Peyer's patch (tissue), 4 donors: ENCODE measurements around the gene PFN1.

Experiments
- CTCF ChIP-seq, 6 experiments: fragments of 450-650 bp in 4 of 6; fragments of 200-600 bp in 2 of 6; sonication (generic) in 1 of 6; IDR thresholded peaks; one replicate each; pipeline ENCODE4 v1.5.1; 2017 to 2019; ENCODE audit warnings: antibody characterized with exemption in 6 of 6, mild to moderate bottlenecking in 3 of 6, moderate library complexity in 1 of 6
- POLR2A ChIP-seq, 2 donors: fragments of 450-650 bp; IDR thresholded peaks; one replicate each; pipeline ENCODE4 v1.5.1; 2017; ENCODE audit warnings: antibody characterized with exemption in 2 of 2, mild to moderate bottlenecking in 2 of 2, moderate library complexity in 2 of 2

DNA sequence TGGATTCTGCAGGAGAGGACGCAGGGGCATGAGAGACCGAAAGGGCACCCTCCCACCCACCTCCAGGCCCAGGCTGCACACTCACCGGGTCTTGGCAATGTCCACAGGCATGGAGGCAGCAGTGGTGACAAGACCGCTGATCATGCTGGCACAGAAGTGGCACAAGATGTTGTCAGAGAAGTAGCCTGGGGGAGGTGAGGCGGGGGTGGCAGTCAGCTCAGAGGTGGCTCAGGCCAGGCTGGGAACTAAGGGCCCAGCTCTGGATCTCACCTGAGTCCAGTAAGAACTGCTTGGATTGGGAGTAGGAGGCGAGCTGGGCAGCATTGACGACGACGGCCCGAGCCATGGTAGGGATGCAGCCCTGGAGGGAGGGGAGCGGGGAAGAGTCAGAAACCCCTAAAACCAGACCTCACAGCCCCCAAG is 10.2 kb downstream of the PFN1 start:
- TF ChIP-seq CTCF (IDR thresholded peaks at IDR 0.05) (no peak), POLR2A (IDR thresholded peaks at IDR 0.05) (no peak)
